PC-9 (cell line): ENCODE data around the gene GMIP.

Experiments used
- EZH2 ChIP-seq: fragments of 200-600 bp; sonication (generic); IDR thresholded peaks from 2 replicates; pipeline ENCODE4 v1.8.0; 2017; ENCODE audit warnings: antibody characterized with exemption, low read depth
- TF ChIP-seq, protein P1 (sequence below): fragments of 200-600 bp; sonication (generic); conservative IDR thresholded peaks from 2 replicates; pipeline ENCODE4 v1.6.1; 2017; ENCODE audit warnings: mixed run types, antibody characterized with exemption, mild to moderate bottlenecking, moderate library complexity

DNA sequence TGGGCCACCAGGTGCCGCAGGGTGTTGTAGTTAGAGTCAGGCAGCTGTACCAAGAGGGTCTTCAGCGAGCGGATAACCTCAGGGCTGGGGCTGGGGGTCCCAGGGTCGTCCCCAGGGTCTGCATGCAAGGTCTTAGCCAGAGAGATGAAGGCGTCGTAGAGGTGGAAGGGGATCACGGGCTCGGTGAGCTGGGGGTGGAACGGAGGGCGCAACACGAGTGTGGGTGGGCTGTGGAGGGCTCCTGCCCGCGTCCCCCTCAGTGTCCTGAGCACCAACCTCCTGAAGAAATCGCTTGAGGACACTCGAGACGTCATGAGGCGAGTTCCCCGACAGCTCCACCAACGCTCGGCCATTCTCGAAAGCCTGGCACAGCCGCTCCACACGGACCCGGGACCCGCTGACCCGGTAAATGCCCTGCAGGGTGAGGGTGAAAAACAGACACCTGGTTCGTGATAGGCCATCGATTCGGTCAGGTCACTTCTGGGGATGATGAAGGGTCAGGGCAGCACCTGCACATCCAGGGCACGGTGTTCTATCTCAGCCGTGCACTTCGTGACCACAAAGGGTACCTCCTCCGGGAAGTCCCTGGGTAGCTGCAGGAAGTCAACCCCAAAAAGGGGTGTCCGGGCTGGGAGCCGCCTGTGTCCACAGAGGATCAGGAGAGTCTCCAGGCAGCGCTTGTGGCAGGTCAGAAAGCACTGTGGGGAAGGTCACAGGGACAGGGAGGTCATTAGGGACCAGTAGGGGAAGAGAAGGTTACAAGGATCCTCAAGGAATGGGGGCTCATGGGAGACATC is 8.7 kb downstream of the GMIP start:
- TF ChIP-seq, protein P1, sequence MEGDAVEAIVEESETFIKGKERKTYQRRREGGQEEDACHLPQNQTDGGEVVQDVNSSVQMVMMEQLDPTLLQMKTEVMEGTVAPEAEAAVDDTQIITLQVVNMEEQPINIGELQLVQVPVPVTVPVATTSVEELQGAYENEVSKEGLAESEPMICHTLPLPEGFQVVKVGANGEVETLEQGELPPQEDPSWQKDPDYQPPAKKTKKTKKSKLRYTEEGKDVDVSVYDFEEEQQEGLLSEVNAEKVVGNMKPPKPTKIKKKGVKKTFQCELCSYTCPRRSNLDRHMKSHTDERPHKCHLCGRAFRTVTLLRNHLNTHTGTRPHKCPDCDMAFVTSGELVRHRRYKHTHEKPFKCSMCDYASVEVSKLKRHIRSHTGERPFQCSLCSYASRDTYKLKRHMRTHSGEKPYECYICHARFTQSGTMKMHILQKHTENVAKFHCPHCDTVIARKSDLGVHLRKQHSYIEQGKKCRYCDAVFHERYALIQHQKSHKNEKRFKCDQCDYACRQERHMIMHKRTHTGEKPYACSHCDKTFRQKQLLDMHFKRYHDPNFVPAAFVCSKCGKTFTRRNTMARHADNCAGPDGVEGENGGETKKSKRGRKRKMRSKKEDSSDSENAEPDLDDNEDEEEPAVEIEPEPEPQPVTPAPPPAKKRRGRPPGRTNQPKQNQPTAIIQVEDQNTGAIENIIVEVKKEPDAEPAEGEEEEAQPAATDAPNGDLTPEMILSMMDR = no peak
- no peak for TF ChIP-seq EZH2
